Measurements from ENCODE around the gene MINPP1. TPM values are rescaled to one million over a fixed set of nuclear protein-coding genes. Genes with fewer than 3 reads are reported as not detected.

Gene MINPP1
- total and polyA plus RNA-seq, 2 experiments from 2014 or later: 21.7 to 24.0 TPM

DNA sequence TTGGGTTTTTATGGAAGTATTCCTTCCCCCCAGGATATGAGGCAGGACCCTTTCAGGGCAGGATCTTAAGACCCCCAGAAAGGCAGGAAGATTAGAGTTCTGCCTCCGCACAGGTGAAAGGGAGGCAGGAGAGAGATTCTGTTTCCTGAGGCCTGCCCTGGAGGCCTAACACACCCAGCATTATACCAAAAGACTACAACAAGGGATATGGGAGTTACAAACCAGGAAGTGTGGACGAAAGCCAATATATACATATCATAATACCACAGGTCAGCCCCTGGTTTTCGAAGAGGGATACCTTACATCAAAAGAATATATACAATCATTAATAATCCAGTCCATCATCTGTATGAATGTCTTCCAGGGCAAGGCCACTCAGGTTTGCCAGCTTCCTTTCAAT is 14.2 kb downstream of the MINPP1 start:
- no peak for TF ChIP-seq CTCF (IDR thresholded peaks at IDR 0.05; ENCODE audit: low read depth, low read length)
- no peak for DNase-seq (ENCODE audit: low read depth in 1 of 2, low spot score in 1 of 2)
- Histone ChIP-seq H3K4me1 (ENCODE audit: low read depth) (peaks cover 4% of the 10 kb centered on the region), H3K9me3 (ENCODE audit: low read depth) (no peaks in the 10 kb centered on the region), H3K36me3 (peaks cover 18% of the 10 kb centered on the region), H3K4me3 (no peak overlapping the region), H3K27me3 (no peaks in the 10 kb centered on the region), H3K27ac (no peak overlapping the region)

DNA sequence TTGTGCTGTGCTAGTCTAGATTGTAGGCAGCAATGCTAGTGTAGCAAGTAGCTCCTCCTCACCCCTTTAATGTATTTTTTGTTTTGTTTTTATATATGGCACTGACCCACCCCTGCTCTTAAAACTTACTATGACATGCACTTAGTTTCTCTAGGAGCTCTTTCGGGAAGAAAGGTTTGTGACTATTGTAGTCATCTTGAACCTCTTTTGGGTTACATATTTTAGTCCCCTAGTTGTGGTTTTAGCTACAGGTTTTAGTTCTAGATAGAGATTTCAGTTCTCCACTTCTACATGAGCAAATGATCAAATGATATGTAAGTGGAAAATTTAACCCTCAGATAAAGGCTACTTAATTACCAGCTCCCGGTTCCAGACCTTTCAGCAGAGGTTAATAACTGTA is 14.9 kb downstream of the MINPP1 start:
- Histone ChIP-seq H3K4me1 (ENCODE audit: low read depth) (peaks cover 4% of the 10 kb centered on the region), H3K27me3 (no peaks in the 10 kb centered on the region), H3K9me3 (ENCODE audit: low read depth) (no peaks in the 10 kb centered on the region), H3K4me3 (no peak overlapping the region), H3K36me3 (peaks cover 13% of the 10 kb centered on the region), H3K27ac (no peak overlapping the region)
- DNase-seq (ENCODE audit: low read depth in 1 of 2, low spot score in 1 of 2): no peak
- TF ChIP-seq CTCF (IDR thresholded peaks at IDR 0.05; ENCODE audit: low read depth, low read length): no peak

GRCh38 chr10:87523731-87524130 is 19.0 kb downstream of the MINPP1 start:
- Histone ChIP-seq H3K9me3 (ENCODE audit: low read depth) (no peaks in the 10 kb centered on the region), H3K27ac (peak overlapping the region; percentile 66), H3K4me1 (ENCODE audit: low read depth) (peaks cover 4% of the 10 kb centered on the region), H3K36me3 (peaks cover 7% of the 10 kb centered on the region), H3K4me3 (no peak overlapping the region), H3K27me3 (no peaks in the 10 kb centered on the region)
- no peak for TF ChIP-seq CTCF (IDR thresholded peaks at IDR 0.05; ENCODE audit: low read depth, low read length)
- peak in 1 of 2 donors; percentile 25 for DNase-seq (ENCODE audit: low read depth in 1 of 2, low spot score in 1 of 2)

GRCh38 chr10:87524296-87524695 is 19.6 kb downstream of the MINPP1 start:
- no peak overlapping the region for H3K4me3 ChIP-seq
- peak overlapping the region; percentile 66 for H3K27ac ChIP-seq
- TF ChIP-seq CTCF (IDR thresholded peaks at IDR 0.05; ENCODE audit: low read depth, low read length): no peak
- peak in 1 of 2 donors; percentile 42 for DNase-seq (ENCODE audit: low read depth in 1 of 2, low spot score in 1 of 2)
- peaks cover 4% of the 10 kb centered on the region for H3K4me1 ChIP-seq (ENCODE audit: low read depth)
- no peaks in the 10 kb centered on the region for H3K9me3 ChIP-seq (ENCODE audit: low read depth)
- H3K36me3 ChIP-seq: peaks cover 7% of the 10 kb centered on the region
- no peaks in the 10 kb centered on the region for H3K27me3 ChIP-seq

- H3K9me3 ChIP-seq (ENCODE audit: low read depth): no peaks in the 10 kb centered on the region
- no peaks in the 10 kb centered on the region for H3K27me3 ChIP-seq
- DNase-seq (ENCODE audit: low read depth in 1 of 2, low spot score in 1 of 2): peak in 1 of 2 donors; percentile 69
- H3K27ac ChIP-seq: no peak overlapping the region
- no peaks in the 10 kb centered on the region for H3K36me3 ChIP-seq
- no peak for TF ChIP-seq CTCF (IDR thresholded peaks at IDR 0.05; ENCODE audit: low read depth, low read length)
- H3K4me3 ChIP-seq: no peak overlapping the region
- no peaks in the 10 kb centered on the region for H3K4me1 ChIP-seq (ENCODE audit: low read depth)
These were observed 27.4 kb downstream of the MINPP1 start for GRCh38 chr10:87531908-87532622.

Measured in cardiac muscle cell (in vitro differentiated cells and primary cell).